K562 (cell line): ENCODE data around the gene IL6R. TPM values are rescaled to one million over a fixed set of nuclear protein-coding genes. Genes with fewer than 3 reads are reported as not detected.

Source experiments
- ATAC-seq: fragments of 200-7000 bp; cut with Tn5 transposase; 3 replicates; pipeline ENCODE4 v1.9.1; 2020; ENCODE audit warnings: moderate library complexity
- BruUV-seq: library from RNA; stranded (reverse); fragments of 400-500 nt; replicated peaks from 2 replicates; lab custom pipeline; 2021; lab: Mats Ljungman, UMichigan
- CTCF ChIA-PET: fragments of 300-600 bp; formaldehyde crosslinking; extraction: SDS; loops from one replicate; lab custom pipeline; 2021; ENCODE audit warnings: low intra/inter-chr PET ratio; lab: Yijun Ruan, JAX
- POLR2A ChIA-PET: fragments of 300-600, 350-650 bp; sonication (Branson Sonifier 250); formaldehyde crosslinking; extraction: SDS; loops from one replicate; lab custom pipeline; 2021; ENCODE audit warnings: antibody characterized with exemption, inconsistent platforms; lab: Yijun Ruan, JAX
- DNase-seq, 4 experiments: peaks; one replicate each; pipeline versions ENCODE4 v3.0.0 to v3.0.0-alpha.2; 2011 to 2018; ENCODE audit warnings: low spot score in 3 of 4, mixed read lengths in 3 of 4; ENCODE audit errors: extremely low read depth in 1 of 4
- FAIRE-seq: peaks from 2 replicates; lab custom pipeline; 2011; peaks lifted over from hg19 to GRCh38; lab: Jason Lieb, UNC
- H2AFZ ChIP-seq: 2 replicates; pipeline ENCODE4 v1.6.0; 2011; ENCODE audit warnings: low read depth, low read length, control low read depth, inconsistent platforms
- H3K27ac ChIP-seq: fragments of 200-600 bp; 3 replicates; pipeline ENCODE4 v1.8.0; 2011; ENCODE audit warnings: low read depth, mild to moderate bottlenecking, control low read depth, inconsistent platforms, low read length, moderate library complexity, mixed read lengths; ENCODE audit errors: extremely low read depth
- H3K27me3 ChIP-seq, 2 experiments: fragments of 300-600 bp in 1 of 2; 2 replicates in 1 of 2; 3 replicates in 1 of 2; pipeline versions ENCODE4 v1.6.0 to v1.8.0; 2011; ENCODE audit warnings: inconsistent platforms in 2 of 2, low read length in 2 of 2, mild to moderate bottlenecking in 1 of 2, mixed read lengths in 1 of 2, moderate library complexity in 1 of 2; ENCODE audit not compliant: control insufficient read depth in 2 of 2, insufficient read depth in 2 of 2
- H3K36me3 ChIP-seq: fragments of 300-600 bp; 3 replicates; pipeline ENCODE4 v1.8.0; 2011; ENCODE audit warnings: mild to moderate bottlenecking, low read length, inconsistent platforms; ENCODE audit not compliant: control insufficient read depth, insufficient read depth
- H3K4me1 ChIP-seq, 2 experiments: fragments of 200-600 bp in 1 of 2; replicated peaks in 1 of 2; 2 replicates in 1 of 2; 3 replicates in 1 of 2; pipeline versions ENCODE4 v1.5.1 to v1.8.0; 2011; ENCODE audit warnings: inconsistent platforms in 2 of 2, low read length in 2 of 2, mild to moderate bottlenecking in 1 of 2, mixed read lengths in 1 of 2, moderate library complexity in 1 of 2; ENCODE audit not compliant: control insufficient read depth in 2 of 2, insufficient read depth in 2 of 2
- H3K4me2 ChIP-seq: 2 replicates; pipeline ENCODE4 v1.6.1; 2011; ENCODE audit warnings: low read length, control low read depth, inconsistent platforms, mixed read lengths; ENCODE audit not compliant: insufficient read depth
- H3K4me3 ChIP-seq: fragments of 200-600 bp; sonication (generic), shearing (Covaris generic); 2 replicates; pipeline ENCODE4 v1.5.1; 2016; ENCODE audit warnings: control low read depth, inconsistent platforms
- H3K79me2 ChIP-seq: fragments of 200-600 bp; 3 replicates; pipeline ENCODE4 v1.8.0; 2011; ENCODE audit warnings: low read length, inconsistent platforms; ENCODE audit not compliant: control insufficient read depth, insufficient read depth
- H3K9ac ChIP-seq, 2 experiments: 2 replicates each; pipeline versions ENCODE4 v1.6.0 to v1.6.1; 2011; ENCODE audit warnings: low read depth in 2 of 2, low read length in 2 of 2, control low read depth in 1 of 2, inconsistent platforms in 1 of 2, mild to moderate bottlenecking in 1 of 2, mixed read lengths in 1 of 2; ENCODE audit not compliant: insufficient read depth in 1 of 2
- H3K9me1 ChIP-seq: one replicate; pipeline ENCODE4 v1.6.0; 2011; ENCODE audit warnings: inconsistent platforms, mild to moderate bottlenecking, low read length, moderate library complexity; ENCODE audit not compliant: control insufficient read depth, insufficient read depth
- H3K9me3 ChIP-seq: replicated peaks from 2 replicates; pipeline ENCODE4 v1.5.1; 2011; ENCODE audit warnings: low read depth, low read length, inconsistent platforms; ENCODE audit not compliant: control insufficient read depth, insufficient read depth
- H4K20me1 ChIP-seq: replicated peaks from 2 replicates; pipeline ENCODE4 v1.6.1; 2011; ENCODE audit warnings: low read length, inconsistent platforms, mixed read lengths; ENCODE audit not compliant: control insufficient read depth, insufficient read depth
- ARID2 ChIP-seq: fragments of 450-650 bp; IDR thresholded peaks from 2 replicates; pipeline ENCODE4 v1.6.1; 2017; ENCODE audit warnings: antibody characterized with exemption, mild to moderate bottlenecking
- MTA3 ChIP-seq: fragments of 450-650 bp; formaldehyde crosslinking; IDR thresholded peaks from 2 replicates; pipeline ENCODE4 v1.6.1; 2017; ENCODE audit warnings: mild to moderate bottlenecking, borderline replicate concordance
- NR2C1 ChIP-seq, 2 experiments: fragments of 450-650 bp; IDR thresholded peaks; 2 replicates each; pipeline ENCODE4 v1.6.1; 2017; ENCODE audit warnings: mild to moderate bottlenecking in 2 of 2, antibody characterized with exemption in 1 of 2, inconsistent platforms in 1 of 2, missing compliant biosample characterization in 1 of 2, missing genetic modification characterization in 1 of 2
- ZNF12 ChIP-seq: sonication (generic); formaldehyde crosslinking; IDR thresholded peaks from 2 replicates; pipeline ENCODE4 v1.4.0; 2020; ENCODE audit warnings: mild to moderate bottlenecking, missing genetic modification reagents
- ZNF134 ChIP-seq: fragments of 250-450 bp; sonication (Bioruptor Pico); conservative IDR thresholded peaks from 2 replicates; pipeline ENCODE4 v1.4.0; 2020
- ZNF239 ChIP-seq: fragments of 250-450 bp; sonication (Bioruptor Pico); IDR thresholded peaks from 2 replicates; pipeline ENCODE4 v1.4.0; 2020; ENCODE audit warnings: mild to moderate bottlenecking
- ZNF644 ChIP-seq: fragments of 200-800 bp; sonication (Bioruptor generic); IDR thresholded peaks from 2 replicates; pipeline ENCODE4 v1.6.1; 2016; ENCODE audit warnings: low read depth, missing genetic modification characterization, missing compliant biosample characterization
- WGBS: fragments of 100-300 bp; shearing (Covaris generic); methylation state at CpG from one replicate; pipeline ENCODE4 v1.1.6; 2016; ENCODE audit warnings: low coverage, mixed read lengths; ENCODE audit not compliant: insufficient coverage; ENCODE audit errors: missing lambda C conversion rate; 5-methylcytosine and 5-hydroxymethylcytosine counted together
- in situ Hi-C: fragments of 300-500 bp; cut with MboI; formaldehyde crosslinking; loops from 4 replicates; pipeline ENCODE4 v1.15.0; 2018; ENCODE audit warnings: inconsistent platforms, mixed read lengths
- intact Hi-C: fragments of 100-400 bp; cut with micrococcal nuclease; formaldehyde crosslinking; loops from 2 replicates; pipeline ENCODE4 v1.14.2; 2022
- polyA plus RNA-seq, 8 experiments: library from polyadenylated mRNA; depleted of rRNA in 4 of 8; stranded (reverse) in 5 of 8; unstranded in 3 of 8; fragments of >200 nt; fragmentation: Nextera tagmentation in 2 of 8; fragmentation: Illumina TruSeq in 1 of 8; extraction: Ambion mirVana in 2 of 8; extraction: Trizol in 1 of 8; gene quantifications; 2 replicates each; pipeline versions ENCODE4 v1.2.1 to v1.2.3, GENCODE V29; 2011 to 2014; ENCODE audit warnings: inconsistent platforms in 1 of 8, missing spikeins in 1 of 8
- total RNA-seq, 7 experiments: library from RNA; depleted of rRNA in 6 of 7; stranded (reverse); fragments of >200 nt in 6 of 7; fragmentation: Illumina TruSeq in 2 of 7; extraction: Trizol in 2 of 7; gene quantifications; 2 replicates each; pipeline versions ENCODE4 v1.2.1 to v1.2.3, GENCODE V29; 2011 to 2021; ENCODE audit warnings: low replicate concordance in 1 of 7
- TF ChIP-seq, protein P1 (sequence below): fragments of 450-650 bp; formaldehyde crosslinking; IDR thresholded peaks from 2 replicates; pipeline ENCODE4 v1.4.0; 2020; ENCODE audit warnings: mild to moderate bottlenecking, moderate library complexity
- TF ChIP-seq, protein P2 (sequence below): fragments of 450-650 bp; formaldehyde crosslinking; IDR thresholded peaks from 2 replicates; pipeline ENCODE4 v1.4.0; 2020; ENCODE audit warnings: mild to moderate bottlenecking, moderate library complexity
- TF ChIP-seq, protein P3 (sequence below): IDR thresholded peaks from 3 replicates; pipeline ENCODE4 v1.6.1; 2011; ENCODE audit warnings: borderline replicate concordance, mild to moderate bottlenecking, moderate library complexity; ENCODE audit not compliant: insufficient read length; ENCODE audit errors: extremely low read depth

The IL6R gene
- total and polyA plus RNA-seq, 9 of the 15 experiments (the other 6 are each of a cell fraction or from before 2014, with no cell fraction given) = 0.05 to 1.1 (median 0.11) TPM; not detected in 2

DNA sequence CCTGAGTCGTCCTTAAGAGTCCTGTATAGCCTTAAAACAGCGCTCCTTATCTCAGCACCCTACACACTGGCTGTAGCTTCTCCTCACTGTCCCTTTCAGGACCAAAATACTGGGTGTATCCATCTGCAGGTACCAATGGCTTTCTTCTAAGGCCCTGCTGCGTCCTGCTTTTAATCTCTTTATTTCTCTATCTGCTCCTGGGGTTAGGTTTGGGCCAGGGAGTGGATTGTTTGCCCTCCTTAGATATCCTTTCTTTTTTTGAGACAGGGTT, 12.1 kb downstream of the IL6R start:
- H3K79me2 ChIP-seq = no peaks in the 10 kb centered on the region
- peaks cover 12 to 46% of the 10 kb centered on the region in 2 experiments; a peak in 4 of 5 replicates for H3K27me3 ChIP-seq
- no peaks in the 10 kb centered on the region for H3K36me3 ChIP-seq
- H3K4me2 ChIP-seq = no peak overlapping the region
- H3K4me3 ChIP-seq = no peak overlapping the region
- intact Hi-C loops (no loop called here), in situ Hi-C loops (no loop called here)
- H4K20me1 ChIP-seq = no peaks in the 10 kb centered on the region
- H3K9me3 ChIP-seq = no peaks in the 10 kb centered on the region
- FAIRE-seq (no peak), ATAC-seq (peak; percentile 50; the same call in 2 of the 3 replicates), DNase-seq (no peak)
- ChIA-PET CTCF (no interaction called here), POLR2A (no interaction called here)
- 4% methylated on average over 3 of the region's 3 CpGs for WGBS
- no TSS peak for BruUV-seq
- no peak overlapping the region for H2AFZ ChIP-seq
- TF ChIP-seq ARID2 = no peak
- TF ChIP-seq NR2C1 (IDR thresholded peaks at IDR 0.05) = no peak
- TF ChIP-seq NR2C1 (tag; IDR thresholded peaks at IDR 0.05) = no peak
- TF ChIP-seq ZNF644 (tag) = no peak
- TF ChIP-seq ZNF134 (CRISPR knock-in tag) = no peak
- TF ChIP-seq, protein P1, sequence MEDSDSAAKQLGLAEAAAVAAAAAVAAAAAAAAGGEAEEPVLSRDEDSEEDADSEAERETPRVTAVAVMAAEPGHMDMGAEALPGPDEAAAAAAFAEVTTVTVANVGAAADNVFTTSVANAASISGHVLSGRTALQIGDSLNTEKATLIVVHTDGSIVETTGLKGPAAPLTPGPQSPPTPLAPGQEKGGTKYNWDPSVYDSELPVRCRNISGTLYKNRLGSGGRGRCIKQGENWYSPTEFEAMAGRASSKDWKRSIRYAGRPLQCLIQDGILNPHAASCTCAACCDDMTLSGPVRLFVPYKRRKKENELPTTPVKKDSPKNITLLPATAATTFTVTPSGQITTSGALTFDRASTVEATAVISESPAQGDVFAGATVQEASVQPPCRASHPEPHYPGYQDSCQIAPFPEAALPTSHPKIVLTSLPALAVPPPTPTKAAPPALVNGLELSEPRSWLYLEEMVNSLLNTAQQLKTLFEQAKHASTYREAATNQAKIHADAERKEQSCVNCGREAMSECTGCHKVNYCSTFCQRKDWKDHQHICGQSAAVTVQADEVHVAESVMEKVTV (CRISPR knock-in tag) = no peak
- TF ChIP-seq ZNF12 (CRISPR knock-in tag) = no peak
- TF ChIP-seq, protein P2, sequence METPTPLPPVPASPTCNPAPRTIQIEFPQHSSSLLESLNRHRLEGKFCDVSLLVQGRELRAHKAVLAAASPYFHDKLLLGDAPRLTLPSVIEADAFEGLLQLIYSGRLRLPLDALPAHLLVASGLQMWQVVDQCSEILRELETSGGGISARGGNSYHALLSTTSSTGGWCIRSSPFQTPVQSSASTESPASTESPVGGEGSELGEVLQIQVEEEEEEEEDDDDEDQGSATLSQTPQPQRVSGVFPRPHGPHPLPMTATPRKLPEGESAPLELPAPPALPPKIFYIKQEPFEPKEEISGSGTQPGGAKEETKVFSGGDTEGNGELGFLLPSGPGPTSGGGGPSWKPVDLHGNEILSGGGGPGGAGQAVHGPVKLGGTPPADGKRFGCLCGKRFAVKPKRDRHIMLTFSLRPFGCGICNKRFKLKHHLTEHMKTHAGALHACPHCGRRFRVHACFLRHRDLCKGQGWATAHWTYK (CRISPR knock-in tag) = no peak
- TF ChIP-seq, protein P3, sequence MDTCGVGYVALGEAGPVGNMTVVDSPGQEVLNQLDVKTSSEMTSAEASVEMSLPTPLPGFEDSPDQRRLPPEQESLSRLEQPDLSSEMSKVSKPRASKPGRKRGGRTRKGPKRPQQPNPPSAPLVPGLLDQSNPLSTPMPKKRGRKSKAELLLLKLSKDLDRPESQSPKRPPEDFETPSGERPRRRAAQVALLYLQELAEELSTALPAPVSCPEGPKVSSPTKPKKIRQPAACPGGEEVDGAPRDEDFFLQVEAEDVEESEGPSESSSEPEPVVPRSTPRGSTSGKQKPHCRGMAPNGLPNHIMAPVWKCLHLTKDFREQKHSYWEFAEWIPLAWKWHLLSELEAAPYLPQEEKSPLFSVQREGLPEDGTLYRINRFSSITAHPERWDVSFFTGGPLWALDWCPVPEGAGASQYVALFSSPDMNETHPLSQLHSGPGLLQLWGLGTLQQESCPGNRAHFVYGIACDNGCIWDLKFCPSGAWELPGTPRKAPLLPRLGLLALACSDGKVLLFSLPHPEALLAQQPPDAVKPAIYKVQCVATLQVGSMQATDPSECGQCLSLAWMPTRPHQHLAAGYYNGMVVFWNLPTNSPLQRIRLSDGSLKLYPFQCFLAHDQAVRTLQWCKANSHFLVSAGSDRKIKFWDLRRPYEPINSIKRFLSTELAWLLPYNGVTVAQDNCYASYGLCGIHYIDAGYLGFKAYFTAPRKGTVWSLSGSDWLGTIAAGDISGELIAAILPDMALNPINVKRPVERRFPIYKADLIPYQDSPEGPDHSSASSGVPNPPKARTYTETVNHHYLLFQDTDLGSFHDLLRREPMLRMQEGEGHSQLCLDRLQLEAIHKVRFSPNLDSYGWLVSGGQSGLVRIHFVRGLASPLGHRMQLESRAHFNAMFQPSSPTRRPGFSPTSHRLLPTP = no peak
- no peak for TF ChIP-seq MTA3
- no peak for TF ChIP-seq ZNF239
- H3K4me1 ChIP-seq = peaks cover 0 to 8% of the 10 kb centered on the region in 2 experiments; a peak in 2 of 5 replicates
- H3K9ac ChIP-seq = no peak overlapping the region
- H3K9me1 ChIP-seq = no peaks in the 10 kb centered on the region
- H3K27ac ChIP-seq = no peak overlapping the region
